Kidney epithelial cell (primary cell): ENCODE results near the gene GALNS. TPM values are rescaled to one million over a fixed set of nuclear protein-coding genes. Genes with fewer than 3 reads are reported as not detected.
"Not testable (repeated sequence)": the region's sequence is repeated elsewhere in the genome, so short reads cannot be mapped to it uniquely, and the experiment has no call there.

Source experiments
- DNase-seq: peaks from one replicate; pipeline ENCODE4 v3.0.0-alpha.2; 2010; ENCODE audit warnings: low read depth
- H3K27me3 ChIP-seq: 2 replicates; pipeline ENCODE4 v1.6.0; 2011; ENCODE audit warnings: low read length; ENCODE audit not compliant: control insufficient read depth, insufficient read depth
- H3K36me3 ChIP-seq: 2 replicates; pipeline ENCODE4 v1.5.1; 2011; ENCODE audit warnings: low read length; ENCODE audit not compliant: control insufficient read depth, insufficient read depth
- H3K4me3 ChIP-seq: 2 replicates; pipeline ENCODE4 v1.5.1; 2011; ENCODE audit warnings: low read depth, mild to moderate bottlenecking, control low read depth, low read length
- CTCF ChIP-seq: IDR thresholded peaks from 2 replicates; pipeline ENCODE4 v1.5.1; 2011; ENCODE audit warnings: mild to moderate bottlenecking, moderate library complexity, low read length, control low read depth, inconsistent platforms; ENCODE audit not compliant: insufficient read depth, poor library complexity, severe bottlenecking
- total RNA-seq: library from RNA; depleted of rRNA; stranded (reverse); fragments of >200 nt; gene quantifications from 2 replicates; pipeline ENCODE4 v1.2.3, GENCODE V29; 2015

Gene GALNS
- total RNA-seq, 1 donor from 2014 or later: 23.6 TPM

- TF ChIP-seq CTCF: no peak
- no peak overlapping the region for H3K4me3 ChIP-seq
- peaks cover 9% of the 10 kb centered on the region for H3K27me3 ChIP-seq
- DNase-seq: no peak
- no peaks in the 10 kb centered on the region for H3K36me3 ChIP-seq
Measured at GRCh38 chr16:88896238-88897070, 39.7 kb upstream of the GALNS start.

GRCh38 chr16:88895335-88895734, 38.6 kb upstream of the GALNS start:
- no peak for TF ChIP-seq CTCF
- Histone ChIP-seq H3K36me3 (no peaks in the 10 kb centered on the region), H3K4me3 (no peak overlapping the region), H3K27me3 (peaks cover 5% of the 10 kb centered on the region)
- no peak for DNase-seq

- Histone ChIP-seq H3K36me3 (no peaks in the 10 kb centered on the region), H3K4me3 (no peak overlapping the region), H3K27me3 (peaks cover 5% of the 10 kb centered on the region)
- TF ChIP-seq CTCF: no peak
- DNase-seq: no peak
Measured at GRCh38 chr16:88894681-88895300, 38.0 kb upstream of the GALNS start.

- not testable (repeated sequence) for H3K36me3 ChIP-seq, DNase-seq, H3K27me3 ChIP-seq, H3K4me3 ChIP-seq
Measured at GRCh38 chr16:88894266-88894665, 37.5 kb upstream of the GALNS start.

- H3K4me3 ChIP-seq: no peak overlapping the region
- H3K36me3 ChIP-seq: no peaks in the 10 kb centered on the region
- DNase-seq: no peak
- peaks cover 2% of the 10 kb centered on the region for H3K27me3 ChIP-seq
- TF ChIP-seq CTCF: no peak
Measured at GRCh38 chr16:88893127-88893968, 36.6 kb upstream of the GALNS start.

- Histone ChIP-seq H3K4me3 (no peak overlapping the region), H3K36me3 (no peaks in the 10 kb centered on the region), H3K27me3 (peaks cover 8% of the 10 kb centered on the region)
- no peak for DNase-seq
- TF ChIP-seq CTCF: no peak
Measured at GRCh38 chr16:88892065-88892464, 35.3 kb upstream of the GALNS start.
